Suprapubic skin (tissue), 4 donors: ENCODE measurements around the gene TMEM167A.

Experiments
- EP300 ChIP-seq: sonication (generic); formaldehyde crosslinking; IDR thresholded peaks from one replicate; pipeline ENCODE4 v1.6.1; 2017; ENCODE audit warnings: antibody characterized with exemption
- POLR2A ChIP-seq, 2 donors: fragments of 450-650 bp; IDR thresholded peaks; one replicate each; pipeline ENCODE4 v1.6.1; 2017; ENCODE audit warnings: antibody characterized with exemption in 2 of 2, mild to moderate bottlenecking in 2 of 2, moderate library complexity in 2 of 2
- POLR2AphosphoS5 ChIP-seq, 3 donors: sonication (generic); formaldehyde crosslinking; IDR thresholded peaks; one replicate each; pipeline ENCODE4 v1.6.1; 2017; ENCODE audit warnings: antibody characterized with exemption in 3 of 3
- TF ChIP-seq, protein P1 (sequence below), 2 donors: fragments of 200-600 bp in 1 of 2; fragments of 450-650 bp in 1 of 2; sonication (generic) in 1 of 2; IDR thresholded peaks; one replicate each; pipeline ENCODE4 v1.5.1; 2016 to 2019; ENCODE audit warnings: antibody characterized with exemption in 2 of 2, mild to moderate bottlenecking in 1 of 2, moderate library complexity in 1 of 2

DNA sequence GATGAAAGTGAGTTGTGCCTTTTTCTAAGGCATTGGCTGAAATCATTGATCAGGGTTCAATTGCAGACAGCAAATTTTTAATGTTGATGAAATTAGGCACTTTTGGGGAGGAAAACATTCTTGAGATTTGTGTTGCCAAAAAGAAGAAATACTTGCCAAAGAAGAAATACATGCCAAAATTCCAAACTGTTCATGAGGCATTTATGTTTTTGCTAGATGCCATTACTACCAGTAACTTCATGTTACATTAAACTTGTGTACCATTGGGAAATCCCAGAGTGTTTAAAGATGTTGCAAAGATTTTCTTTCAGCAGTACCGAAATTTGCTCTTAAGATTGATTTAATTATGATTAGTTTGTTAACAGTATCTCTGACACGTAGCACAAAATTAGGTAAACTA lies 7.1 kb upstream of the TMEM167A start:
- TF ChIP-seq, protein P1, sequence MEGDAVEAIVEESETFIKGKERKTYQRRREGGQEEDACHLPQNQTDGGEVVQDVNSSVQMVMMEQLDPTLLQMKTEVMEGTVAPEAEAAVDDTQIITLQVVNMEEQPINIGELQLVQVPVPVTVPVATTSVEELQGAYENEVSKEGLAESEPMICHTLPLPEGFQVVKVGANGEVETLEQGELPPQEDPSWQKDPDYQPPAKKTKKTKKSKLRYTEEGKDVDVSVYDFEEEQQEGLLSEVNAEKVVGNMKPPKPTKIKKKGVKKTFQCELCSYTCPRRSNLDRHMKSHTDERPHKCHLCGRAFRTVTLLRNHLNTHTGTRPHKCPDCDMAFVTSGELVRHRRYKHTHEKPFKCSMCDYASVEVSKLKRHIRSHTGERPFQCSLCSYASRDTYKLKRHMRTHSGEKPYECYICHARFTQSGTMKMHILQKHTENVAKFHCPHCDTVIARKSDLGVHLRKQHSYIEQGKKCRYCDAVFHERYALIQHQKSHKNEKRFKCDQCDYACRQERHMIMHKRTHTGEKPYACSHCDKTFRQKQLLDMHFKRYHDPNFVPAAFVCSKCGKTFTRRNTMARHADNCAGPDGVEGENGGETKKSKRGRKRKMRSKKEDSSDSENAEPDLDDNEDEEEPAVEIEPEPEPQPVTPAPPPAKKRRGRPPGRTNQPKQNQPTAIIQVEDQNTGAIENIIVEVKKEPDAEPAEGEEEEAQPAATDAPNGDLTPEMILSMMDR (IDR thresholded peaks at IDR 0.05) = no peak
- no peak for TF ChIP-seq POLR2A (IDR thresholded peaks at IDR 0.05)
- no peak for TF ChIP-seq EP300
- TF ChIP-seq POLR2AphosphoS5 (IDR thresholded peaks at IDR 0.05) = no peak
